GM12873 (cell line): Measurements from ENCODE around the gene ACR.

Experiments used
- CTCF ChIP-seq: IDR thresholded peaks from 2 replicates; pipeline ENCODE4 v1.5.1; 2012; ENCODE audit warnings: low read depth, mild to moderate bottlenecking, moderate library complexity, low read length, control low read depth; ENCODE audit not compliant: insufficient read depth; ENCODE audit errors: missing control alignments

ACR gene

GRCh38 chr22:50695421-50696250 lies 42.4 kb upstream of the ACR start:
- TF ChIP-seq CTCF: no peak

GRCh38 chr22:50696251-50696798 lies 41.7 kb upstream of the ACR start:
- TF ChIP-seq CTCF: no peak

- no peak for TF ChIP-seq CTCF
Measured at GRCh38 chr22:50696799-50697561, 41.0 kb upstream of the ACR start.

GRCh38 chr22:50697667-50698506 lies 40.1 kb upstream of the ACR start:
- no peak for TF ChIP-seq CTCF

GRCh38 chr22:50698546-50698945 lies 39.5 kb upstream of the ACR start:
- no peak for TF ChIP-seq CTCF

- TF ChIP-seq CTCF: no peak
Measured at GRCh38 chr22:50699001-50699755, 38.8 kb upstream of the ACR start.
